A673 (cell line): ENCODE measurements around the gene MVP.

Experiments
- EZH2 ChIP-seq: fragments of 200-600 bp; sonication (generic); IDR thresholded peaks from 2 replicates; pipeline ENCODE4 v1.6.1; 2017; ENCODE audit warnings: borderline replicate concordance, low read depth, mild to moderate bottlenecking, mixed read lengths, antibody characterized with exemption, low read length; ENCODE audit not compliant: poor library complexity, severe bottlenecking
- TF ChIP-seq, protein P1 (sequence below): fragments of 300-800, 200-600 bp; sonication (generic); conservative IDR thresholded peaks from 2 replicates; pipeline ENCODE4 v1.5.1; 2017; ENCODE audit warnings: low read depth, mild to moderate bottlenecking, antibody characterized with exemption, low read length, moderate library complexity, mixed read lengths

DNA sequence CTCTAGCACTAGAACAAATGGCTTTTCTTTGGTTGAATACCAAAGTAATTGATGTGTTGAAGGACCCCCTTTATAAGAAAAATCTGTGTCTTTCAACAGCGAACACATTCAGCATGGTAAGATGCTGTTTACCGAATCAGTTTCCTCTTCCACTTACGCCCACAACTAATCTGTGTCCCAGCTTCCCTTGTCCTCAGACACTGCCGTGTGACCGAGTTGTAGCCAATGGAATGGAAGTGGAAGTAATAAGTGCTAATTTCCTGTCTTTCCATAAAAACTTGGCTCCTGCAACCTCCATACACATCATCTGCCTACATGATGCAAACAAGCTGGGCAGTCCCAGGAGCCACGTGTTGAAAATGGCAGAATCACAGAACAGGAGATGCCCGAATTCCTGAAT is 32.4 kb downstream of the MVP start:
- TF ChIP-seq, protein P1, sequence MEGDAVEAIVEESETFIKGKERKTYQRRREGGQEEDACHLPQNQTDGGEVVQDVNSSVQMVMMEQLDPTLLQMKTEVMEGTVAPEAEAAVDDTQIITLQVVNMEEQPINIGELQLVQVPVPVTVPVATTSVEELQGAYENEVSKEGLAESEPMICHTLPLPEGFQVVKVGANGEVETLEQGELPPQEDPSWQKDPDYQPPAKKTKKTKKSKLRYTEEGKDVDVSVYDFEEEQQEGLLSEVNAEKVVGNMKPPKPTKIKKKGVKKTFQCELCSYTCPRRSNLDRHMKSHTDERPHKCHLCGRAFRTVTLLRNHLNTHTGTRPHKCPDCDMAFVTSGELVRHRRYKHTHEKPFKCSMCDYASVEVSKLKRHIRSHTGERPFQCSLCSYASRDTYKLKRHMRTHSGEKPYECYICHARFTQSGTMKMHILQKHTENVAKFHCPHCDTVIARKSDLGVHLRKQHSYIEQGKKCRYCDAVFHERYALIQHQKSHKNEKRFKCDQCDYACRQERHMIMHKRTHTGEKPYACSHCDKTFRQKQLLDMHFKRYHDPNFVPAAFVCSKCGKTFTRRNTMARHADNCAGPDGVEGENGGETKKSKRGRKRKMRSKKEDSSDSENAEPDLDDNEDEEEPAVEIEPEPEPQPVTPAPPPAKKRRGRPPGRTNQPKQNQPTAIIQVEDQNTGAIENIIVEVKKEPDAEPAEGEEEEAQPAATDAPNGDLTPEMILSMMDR, result no peak
- TF ChIP-seq EZH2, result no peak
